8988T (cell line): ENCODE measurements around the gene UVRAG.

Experiments
- DNase-seq: peaks from one replicate; pipeline ENCODE4 v3.0.0; 2011

The UVRAG gene

DNA sequence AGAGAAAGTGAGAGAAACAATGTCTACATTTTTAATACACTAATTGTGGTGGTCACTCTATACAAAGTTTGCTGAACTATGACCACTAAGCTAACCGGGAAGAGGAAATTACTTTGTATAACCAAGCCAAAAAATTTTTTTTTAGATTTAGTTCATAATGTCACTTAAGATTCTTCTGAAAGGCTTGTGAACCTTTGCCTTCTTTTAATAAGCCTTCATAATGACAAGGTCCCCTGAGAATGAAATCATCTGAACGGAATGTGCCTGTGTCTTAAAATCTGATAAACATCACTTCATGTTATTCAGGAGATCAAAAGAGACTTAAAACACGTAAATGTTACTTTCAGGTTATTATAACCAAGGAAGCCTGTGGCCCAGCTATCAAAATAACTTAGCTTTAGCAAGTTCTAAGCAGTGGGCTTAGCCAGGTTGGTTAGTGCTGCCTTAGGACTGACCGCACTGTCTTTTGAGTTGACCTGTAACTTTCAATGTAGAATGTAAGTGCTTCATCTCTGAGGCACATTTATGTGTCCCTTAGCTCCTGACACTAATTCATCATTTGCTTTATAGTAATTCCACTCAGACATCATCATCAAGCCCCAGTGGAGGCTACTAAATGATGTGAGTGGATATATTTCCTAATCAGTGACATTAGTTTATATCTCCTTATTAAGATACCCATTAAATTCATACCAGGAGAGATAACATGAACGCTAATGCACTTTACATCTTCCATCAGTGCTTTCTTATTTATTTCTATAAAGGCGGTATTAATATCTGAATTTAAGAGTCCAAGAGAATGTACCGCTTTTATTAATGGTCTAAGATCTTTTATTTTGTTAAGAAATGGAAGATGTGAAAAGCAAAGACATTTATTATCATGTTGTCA lies 268.8 kb downstream of the UVRAG start:
- no peak for DNase-seq

DNA sequence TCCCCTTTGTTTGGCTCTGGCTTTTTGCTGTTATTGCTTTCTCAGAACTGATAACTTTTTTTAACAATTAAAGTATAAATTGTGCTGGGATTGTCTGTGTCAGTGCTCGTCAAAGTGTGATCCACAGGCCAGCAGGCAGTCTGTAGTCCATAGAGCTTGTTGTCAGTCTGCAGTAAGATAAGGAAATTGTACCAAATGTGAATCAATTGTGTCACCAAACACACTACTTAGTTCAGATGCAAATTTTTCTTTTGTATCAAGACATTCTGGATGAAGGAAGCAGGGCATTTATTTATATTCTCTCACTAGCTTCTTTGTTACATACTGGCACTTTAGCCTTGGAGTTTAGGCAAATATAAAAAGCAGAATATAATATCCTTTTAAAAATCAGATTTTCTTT lies 270.3 kb downstream of the UVRAG start:
- no peak for DNase-seq

DNA sequence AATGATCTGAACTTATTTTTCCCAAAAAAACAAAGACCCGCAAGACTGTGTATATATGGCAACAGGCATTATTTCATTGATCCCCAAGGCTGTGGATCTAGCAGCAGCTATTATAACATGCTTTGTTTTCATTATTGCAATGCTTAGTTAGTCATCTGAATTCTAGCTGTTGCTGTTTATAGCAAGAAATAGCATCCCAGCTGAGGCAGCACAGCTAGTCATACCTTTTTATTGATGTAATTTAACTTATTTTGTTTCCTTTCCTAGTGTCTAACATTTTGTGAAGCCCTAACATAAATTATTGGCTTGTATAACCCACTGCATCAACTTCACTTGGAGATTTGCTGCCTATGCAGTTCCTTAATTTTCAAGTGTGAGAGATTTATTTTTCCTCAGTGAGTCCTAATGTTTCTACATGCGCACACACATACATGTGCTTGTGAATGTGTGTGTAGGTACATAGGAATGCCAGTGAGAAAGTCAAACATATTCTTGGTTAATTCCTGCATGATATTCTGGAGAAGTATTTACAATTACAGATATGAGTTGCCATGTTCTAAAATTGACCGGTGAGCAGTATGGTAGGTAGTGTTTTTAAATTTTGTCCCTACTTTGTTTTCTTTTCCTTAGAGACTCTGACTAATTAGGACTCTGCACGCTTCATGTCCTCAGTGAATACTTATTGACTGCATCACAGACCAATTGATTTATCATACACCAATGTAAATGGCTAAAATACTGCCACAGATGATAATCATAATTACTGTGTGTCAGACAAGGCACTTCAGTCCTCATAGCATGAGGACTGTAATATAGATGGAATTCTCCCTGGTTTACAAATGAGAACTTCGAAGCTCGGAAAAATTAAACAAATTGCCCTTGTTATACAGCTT lies 272.0 kb downstream of the UVRAG start:
- no peak for DNase-seq

DNA sequence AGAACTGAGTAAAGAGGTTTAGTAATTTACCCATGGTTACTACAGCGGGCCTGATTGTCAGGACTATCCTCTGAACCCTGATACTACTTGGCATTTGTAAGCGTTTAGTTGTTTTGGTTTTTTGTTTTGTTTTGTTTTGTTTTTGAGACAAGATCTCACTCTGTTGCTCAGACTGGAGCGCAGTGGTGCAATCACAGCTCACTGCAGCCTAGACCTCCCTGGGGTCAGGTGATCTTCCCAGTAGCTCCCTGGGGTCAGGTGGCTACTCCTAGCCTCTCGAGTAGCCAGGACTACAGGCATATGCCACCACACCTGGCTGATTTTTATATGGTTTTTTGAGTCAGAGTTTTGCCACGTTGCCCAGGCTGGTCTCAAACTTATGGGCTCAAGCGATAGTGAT lies 272.7 kb downstream of the UVRAG start:
- no peak for DNase-seq

DNA sequence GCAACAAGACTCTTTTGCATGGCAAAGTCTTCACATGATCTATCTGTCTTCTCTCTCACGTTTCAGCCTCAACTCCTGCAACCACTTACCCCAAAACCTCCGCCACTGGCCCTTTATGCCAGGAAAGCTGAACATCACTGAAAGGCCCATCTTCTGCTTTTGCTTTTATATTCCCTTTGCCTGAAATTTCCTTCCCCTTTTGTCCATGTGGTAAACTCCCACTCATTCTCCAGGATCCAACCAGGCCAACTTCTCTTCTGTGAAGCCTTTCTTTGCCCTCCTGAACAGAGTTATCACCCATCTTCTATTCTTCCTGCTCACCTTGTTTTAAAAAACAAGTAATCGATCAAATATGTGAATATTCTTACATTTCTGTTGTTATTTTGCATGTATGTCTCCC lies 273.5 kb downstream of the UVRAG start:
- no peak for DNase-seq

DNA sequence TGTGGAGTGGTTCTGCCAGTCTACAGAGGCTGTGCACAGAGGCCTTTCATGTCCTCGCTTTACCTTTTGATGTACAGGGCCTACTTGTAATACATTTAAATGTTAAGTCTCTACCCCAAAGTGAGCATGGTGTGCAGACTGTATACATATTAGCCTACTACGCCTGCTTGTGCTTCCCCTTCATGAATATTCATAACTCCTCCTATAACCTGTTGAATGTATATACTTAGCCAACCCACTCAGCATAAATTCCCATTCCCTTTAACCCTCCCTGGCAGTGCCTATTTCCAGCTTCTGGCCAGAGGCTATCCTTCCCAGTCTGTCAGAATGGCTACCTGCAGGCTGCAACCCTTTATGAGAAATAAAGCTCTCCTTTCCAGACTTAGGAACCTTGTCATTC lies 275.2 kb downstream of the UVRAG start:
- DNase-seq = no peak

DNA sequence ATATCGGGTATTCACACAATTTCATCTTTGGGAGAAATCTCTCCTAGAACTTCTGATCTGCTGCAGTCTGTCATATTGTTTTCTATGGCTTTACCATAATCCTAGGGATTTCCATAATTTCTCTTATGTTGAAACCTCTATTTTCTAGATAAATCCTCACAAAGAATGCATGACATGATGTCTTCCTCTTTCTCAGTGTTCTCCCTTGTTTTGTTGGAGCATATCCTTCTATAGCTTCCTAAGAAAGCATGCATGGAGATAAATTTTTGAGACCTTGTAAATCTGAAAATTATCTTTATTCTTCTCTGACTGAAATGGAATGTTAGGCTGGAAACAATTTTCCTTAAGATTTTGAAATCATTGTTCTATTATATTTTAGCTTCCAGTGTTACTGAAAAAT lies 275.8 kb downstream of the UVRAG start:
- no peak for DNase-seq

DNA sequence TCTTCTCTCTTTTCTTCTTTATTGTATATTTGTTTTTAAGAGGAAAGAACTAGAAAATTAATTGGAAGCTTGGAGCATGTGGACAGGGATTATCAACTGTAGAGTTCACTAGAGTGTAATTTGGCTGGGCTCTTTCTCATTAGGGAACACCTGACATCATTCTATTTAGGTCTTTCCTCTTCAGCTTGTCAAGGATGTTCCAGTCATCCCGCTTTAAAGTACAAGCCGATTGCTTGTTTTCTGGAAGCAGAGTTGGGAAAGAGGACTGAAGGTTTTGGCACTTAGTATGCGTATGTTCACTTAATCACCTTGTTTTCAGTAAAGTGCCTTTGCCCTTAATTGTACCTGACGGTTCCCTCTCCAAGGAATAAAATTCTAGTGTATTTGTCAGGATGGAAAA lies 279.7 kb downstream of the UVRAG start:
- DNase-seq = no peak

DNA sequence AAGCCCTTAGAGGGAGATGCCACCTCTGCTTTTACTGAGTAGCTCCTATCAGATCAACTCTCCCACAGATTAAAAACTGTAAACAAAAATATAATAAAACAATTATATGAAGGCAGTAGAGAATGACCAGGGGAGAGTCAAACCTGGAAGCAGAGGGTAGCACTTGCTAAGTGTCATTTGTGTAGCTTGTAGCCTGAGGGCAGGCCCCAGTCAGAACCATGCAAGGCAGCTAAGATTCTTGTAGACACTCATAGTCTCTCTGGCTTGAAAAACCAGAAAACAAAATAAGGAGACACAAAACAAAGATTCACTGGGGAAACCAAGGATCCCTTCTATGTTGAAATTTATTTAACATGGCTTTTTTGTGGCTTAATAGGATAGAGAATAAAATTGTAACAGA lies 280.9 kb downstream of the UVRAG start:
- DNase-seq = no peak

DNA sequence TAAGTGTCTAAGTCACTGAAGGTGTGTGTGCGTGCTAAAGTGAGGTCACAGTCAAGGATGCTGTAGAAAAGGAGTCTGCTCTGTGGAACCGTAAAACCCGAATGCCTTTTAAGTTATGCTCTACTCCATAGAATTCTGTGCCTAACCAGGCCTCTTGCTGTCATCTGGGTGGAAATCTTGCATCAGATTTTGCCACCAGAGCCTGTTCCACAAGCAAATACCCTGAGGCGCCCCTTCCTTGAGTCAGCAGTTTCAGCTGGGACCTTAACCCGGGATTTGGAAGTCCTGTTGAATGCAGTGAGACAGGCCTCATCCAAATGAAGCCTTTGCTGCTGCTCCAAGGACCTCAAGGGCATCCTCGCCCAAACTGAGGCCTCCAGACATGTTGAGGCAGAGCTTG lies 281.5 kb downstream of the UVRAG start:
- DNase-seq = no peak

DNA sequence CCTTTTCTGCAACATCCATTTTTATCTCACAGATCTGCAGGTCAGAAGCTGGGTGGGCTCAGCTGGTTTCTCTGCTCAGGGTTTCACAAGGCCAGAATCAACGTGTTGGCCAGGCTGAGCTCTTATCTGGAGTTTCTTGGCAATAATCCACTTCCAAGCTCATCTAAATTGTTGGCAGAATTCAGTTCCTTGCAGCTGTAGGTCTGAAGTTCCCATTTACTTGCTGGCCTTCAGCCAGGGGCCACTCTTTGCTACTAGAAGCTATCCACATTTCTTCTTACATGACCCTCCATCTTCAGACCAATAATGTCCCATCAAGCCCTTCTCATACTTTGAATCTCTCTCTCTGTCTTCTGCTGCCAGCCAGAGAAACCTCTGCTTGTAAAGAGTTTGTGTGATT lies 287.8 kb downstream of the UVRAG start:
- DNase-seq = no peak

DNA sequence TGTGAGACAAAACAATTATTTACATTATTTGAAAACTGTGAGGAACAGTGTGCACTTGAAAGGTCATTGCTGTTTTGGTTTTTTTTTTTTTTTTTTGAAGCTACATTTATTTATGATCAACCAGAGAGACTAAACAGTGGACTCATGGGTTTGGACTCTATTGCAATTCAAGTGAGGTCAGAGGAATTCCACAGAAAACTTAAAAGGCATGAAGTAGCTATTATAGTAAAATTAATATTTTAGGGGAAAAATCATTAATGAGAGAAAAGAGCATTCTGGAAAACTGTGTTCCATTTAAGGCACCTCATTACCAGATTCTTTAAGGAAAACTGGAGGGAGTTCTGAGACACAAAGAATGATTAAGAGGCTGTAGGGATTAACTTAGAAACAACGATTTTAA lies 288.4 kb downstream of the UVRAG start:
- no peak for DNase-seq

DNA sequence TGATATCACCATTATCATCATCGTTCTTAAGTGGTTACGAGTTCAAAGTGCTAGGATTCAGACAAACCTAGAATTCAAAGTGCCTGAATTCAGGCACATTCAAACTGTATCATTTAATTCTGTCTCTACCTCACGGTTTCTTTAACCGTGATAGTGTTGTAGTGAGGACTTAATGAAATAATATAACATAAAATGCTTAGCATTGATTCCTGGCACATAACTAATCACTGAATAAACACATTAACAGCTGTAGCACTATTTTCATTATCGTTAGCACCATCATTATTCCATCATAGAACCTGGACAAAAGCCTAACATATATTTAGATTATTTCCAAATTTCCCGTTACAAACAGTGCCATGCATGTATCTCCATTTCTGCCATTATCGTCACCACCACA lies 289.3 kb downstream of the UVRAG start:
- no peak for DNase-seq

DNA sequence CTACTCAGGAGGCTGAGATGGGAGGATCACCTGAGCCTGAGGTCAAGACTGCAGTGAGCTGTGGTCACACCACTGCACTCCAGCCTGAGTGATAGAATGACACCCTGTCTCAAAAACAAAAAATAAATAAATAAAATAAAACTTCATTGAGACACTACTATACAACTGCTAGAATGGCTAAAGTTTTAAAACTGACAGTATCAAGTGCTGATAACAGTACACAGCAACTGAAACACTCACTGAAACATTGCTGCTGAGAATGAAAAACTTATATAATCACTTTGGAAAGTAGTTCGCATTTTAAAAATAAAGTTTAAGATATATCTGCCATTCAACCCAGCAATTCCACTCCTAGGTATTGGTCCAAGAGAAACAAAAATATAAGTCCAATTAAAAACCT lies 290.6 kb downstream of the UVRAG start:
- no peak for DNase-seq

DNA sequence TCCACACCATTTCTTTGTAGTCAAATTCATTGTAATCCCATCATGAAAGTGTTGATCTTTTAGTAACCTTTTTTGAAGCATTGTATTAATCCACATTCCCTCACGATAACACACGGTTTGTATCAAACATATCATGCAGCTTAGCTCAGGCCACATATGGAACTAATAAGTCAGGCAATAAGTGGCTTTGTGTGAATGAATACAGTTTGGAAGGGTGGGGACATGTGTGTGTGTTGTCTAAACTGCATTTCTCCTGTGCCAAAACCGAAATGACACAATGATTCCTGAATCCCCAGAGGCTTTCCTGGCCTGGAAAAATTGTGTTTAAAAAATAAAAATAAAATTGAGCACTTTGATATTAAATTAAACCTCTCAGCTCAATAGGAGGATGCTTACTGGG lies 293.0 kb downstream of the UVRAG start:
- no peak for DNase-seq

DNA sequence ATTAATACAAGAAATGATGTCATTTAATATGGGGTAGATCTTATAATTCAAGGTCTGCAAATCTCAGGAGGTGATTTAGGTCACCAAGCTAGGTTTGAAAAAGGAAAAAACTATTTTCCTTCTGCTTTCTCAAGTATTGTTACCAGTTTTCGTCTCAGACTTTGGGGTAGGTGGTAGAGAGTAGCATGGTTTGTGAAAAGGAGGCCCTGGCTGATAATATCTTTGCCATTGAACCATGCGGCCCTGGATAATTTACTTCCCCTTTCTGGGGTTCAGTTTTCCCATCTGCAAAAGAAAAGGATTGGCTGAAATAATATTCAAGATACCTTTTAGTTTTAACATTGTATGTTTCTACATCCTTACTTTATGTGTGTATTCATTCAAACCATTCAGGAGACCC lies 299.2 kb downstream of the UVRAG start:
- no peak for DNase-seq

DNA sequence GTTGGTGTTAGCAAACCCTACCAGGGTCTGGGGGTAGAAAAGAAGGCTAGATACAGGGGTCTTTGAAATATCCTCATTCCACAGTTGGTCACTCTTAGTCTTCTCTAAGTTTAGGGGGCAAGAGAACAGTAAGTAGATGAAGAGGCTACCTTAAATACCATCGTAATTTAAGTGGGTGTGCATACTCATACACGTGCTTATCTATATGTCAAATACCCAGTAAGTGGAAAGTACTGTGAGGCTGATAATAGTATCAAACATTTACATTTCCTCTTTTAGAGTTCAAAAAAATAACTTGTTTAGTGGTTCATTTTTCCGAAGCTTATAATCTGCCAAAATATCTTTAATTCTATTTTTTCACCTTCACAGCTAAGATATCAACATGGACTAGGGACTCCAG lies 300.5 kb downstream of the UVRAG start:
- no peak for DNase-seq

DNA sequence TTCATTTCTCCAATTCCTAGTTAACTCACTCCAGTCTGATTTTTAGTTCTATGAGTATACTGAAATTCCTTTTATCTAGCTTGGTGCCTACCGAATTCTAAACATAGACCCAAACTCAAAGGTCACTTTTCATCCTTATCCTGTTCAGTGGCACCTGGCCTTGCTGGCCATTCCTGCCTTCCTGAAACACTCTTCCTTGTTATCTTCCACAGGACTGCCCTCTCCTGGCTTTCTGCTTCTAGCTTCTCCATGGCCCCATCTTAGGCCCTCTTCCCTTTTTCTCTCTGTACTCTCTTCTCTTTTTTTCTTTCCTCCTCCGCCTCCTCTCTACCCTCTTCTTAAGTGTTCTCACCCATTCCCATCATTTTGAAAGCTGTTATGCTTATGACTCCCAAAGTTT lies 304.0 kb downstream of the UVRAG start:
- no peak for DNase-seq

DNA sequence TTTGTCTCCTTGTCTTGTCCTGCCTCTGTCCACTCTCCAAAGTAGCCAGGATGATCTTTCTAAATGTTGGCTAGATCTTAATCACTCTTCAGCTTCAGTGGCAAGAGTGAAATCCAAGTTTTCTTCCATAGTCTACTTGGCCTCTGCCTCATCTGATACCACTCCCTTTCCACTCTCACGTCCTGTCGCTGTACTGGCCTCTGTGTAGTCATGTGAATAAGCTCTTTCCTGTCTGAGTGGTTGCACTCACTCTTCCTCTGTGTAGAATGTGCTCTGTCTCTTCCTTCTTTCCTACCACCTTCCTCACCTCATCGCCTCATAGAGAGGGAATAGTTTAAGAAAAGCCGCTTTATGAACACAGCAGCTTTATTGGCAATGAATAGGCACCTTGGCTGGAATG lies 304.8 kb downstream of the UVRAG start:
- no peak for DNase-seq

DNA sequence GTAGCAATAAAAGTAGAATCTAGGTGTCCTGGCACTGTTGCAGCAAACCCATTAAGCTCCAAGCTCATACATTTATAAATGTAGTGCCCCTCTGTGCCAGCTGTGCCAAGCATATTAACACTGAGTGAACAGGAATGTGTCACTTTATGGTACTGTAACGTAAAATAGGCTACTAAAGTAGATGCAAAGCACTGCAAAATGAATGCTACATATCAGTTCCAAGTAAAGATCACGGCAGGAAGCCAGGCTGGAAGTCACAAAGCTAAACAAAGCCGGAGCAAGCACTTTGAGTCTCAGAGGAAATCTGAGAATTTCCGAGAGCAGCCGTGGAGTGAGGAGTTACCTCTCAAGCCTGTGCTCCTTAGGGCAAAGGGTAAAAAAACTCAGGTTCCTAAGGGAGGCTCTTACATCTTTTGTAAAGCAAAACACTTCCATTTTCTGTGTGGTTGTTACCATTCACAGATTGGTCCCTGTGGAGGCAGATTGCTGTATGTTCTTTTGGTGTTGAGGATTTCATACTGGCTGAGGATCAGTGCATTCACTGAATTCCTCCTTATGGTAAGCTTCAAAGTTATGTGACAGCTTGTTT lies 305.6 kb downstream of the UVRAG start:
- DNase-seq = no peak

DNA sequence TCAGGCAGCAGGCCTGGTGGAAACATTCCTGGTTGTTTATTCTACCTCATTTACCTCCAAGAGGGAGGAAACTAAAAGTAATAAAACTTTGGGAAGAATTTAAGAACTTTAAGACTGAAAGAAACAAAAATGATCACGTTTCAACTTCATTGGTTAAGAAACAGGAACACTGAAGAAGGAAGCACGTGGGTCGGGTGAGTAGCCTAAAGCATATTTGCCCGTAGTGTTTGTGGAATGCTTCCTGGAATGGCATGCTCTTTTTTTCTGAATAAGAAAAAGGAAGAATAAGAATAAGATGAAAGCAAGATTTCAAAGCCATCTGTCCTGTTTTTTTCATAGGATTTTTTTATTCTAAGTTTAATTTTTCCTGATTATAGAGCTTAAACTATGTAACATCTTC lies 308.2 kb downstream of the UVRAG start:
- no peak for DNase-seq

DNA sequence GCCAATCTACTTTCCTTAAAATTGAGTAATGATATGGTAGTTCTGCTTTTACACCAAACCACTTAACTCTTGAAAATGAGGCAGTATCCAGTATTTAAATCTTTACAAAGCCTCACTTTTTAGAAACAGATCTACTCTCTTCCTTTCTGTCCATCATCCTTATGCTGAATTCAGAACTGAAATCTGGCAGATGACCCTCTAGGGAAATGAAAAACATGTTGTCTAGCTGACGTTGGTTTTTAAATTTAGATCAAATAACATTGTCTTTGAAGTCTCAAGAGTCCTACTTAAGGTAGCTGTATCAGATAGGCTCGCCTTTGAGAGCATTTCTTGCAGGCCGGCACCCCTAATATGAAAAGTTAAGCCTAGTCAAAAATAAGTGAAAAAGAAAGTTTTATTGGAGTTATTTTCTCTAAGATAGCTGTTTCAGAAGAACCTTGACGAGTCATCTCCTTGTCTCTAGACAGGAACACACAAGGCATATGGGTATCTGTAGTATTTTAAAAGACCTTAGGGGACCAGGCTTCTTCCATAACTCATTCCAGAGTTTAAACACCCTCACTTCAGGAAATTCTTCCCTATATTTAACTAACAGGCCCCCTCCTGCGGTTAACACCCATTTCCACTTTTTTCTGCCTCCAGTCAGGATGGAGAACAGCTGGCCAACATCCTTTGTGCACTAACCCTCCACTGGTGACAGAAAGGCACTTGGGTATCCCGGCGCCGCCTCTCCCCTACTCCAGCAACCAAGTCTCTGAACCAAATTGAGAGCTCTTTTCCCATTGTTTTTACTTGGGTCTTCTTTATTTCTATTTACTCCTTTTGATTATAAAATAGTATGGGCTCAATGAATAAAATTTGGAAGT lies 310.1 kb downstream of the UVRAG start:
- DNase-seq = no peak

DNA sequence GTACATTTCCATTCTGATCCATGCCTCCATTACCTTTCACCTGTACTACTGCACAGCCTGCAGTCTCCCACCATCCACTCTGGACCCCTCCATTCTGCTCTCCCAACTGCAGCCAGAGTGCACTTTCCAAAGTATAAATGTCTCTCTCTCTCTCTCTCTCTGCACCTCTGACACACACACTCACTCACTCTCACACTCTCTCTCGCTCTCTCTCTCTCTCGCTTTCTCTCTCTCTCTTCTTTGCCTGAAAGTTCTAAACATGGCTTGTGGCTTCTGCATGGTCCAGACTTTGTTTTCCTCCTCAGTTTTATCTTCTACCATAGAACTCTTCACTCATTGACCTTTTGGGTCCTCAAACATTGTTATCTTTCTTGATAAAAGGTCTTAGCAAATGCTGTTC lies 314.7 kb downstream of the UVRAG start:
- no peak for DNase-seq
